ENCODE results near the gene ZCCHC9.

DNA sequence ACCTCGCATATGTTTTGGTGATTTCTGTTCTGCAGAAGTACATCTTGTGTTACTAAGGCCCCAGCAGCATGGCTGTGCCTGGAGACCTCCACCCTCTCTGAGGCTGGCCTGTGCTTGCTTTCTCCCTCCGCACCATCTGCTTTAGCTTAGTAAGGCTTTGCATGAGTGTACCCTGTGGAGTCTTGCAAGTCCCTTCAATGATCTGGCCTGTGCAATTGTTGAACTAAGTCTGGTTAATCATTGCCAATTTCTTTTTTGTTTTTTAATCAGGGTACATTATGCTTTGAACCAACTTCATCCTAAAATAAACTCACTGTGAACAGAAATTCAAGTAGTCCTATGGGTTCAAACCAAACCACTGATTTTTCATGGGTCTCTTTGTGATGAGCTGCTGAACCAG lies 60.2 kb downstream of the ZCCHC9 start:
- no peak for TF ChIP-seq EZH2 (IDR thresholded peaks at IDR 0.05; ENCODE audit: borderline replicate concordance, low read depth, low read length, poor library complexity, severe bottlenecking)
- TF ChIP-seq, protein P1, sequence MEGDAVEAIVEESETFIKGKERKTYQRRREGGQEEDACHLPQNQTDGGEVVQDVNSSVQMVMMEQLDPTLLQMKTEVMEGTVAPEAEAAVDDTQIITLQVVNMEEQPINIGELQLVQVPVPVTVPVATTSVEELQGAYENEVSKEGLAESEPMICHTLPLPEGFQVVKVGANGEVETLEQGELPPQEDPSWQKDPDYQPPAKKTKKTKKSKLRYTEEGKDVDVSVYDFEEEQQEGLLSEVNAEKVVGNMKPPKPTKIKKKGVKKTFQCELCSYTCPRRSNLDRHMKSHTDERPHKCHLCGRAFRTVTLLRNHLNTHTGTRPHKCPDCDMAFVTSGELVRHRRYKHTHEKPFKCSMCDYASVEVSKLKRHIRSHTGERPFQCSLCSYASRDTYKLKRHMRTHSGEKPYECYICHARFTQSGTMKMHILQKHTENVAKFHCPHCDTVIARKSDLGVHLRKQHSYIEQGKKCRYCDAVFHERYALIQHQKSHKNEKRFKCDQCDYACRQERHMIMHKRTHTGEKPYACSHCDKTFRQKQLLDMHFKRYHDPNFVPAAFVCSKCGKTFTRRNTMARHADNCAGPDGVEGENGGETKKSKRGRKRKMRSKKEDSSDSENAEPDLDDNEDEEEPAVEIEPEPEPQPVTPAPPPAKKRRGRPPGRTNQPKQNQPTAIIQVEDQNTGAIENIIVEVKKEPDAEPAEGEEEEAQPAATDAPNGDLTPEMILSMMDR (conservative IDR thresholded peaks at IDR 0.05; ENCODE audit: low read depth, low read length), result no peak
